PFSK-1 (cell line): ENCODE measurements around the gene CLASP1.

ENCODE experiments used
- FOXP2 ChIP-seq: optimal IDR thresholded peaks from 2 replicates; pipeline ENCODE3; 2011; ENCODE audit warnings: borderline replicate concordance, control low read depth, inconsistent platforms; ENCODE audit not compliant: insufficient read depth; ENCODE audit errors: extremely low read length, extremely low read depth
- POLR2AphosphoS5 ChIP-seq: IDR thresholded peaks from 2 replicates; pipeline ENCODE4 v1.6.1; 2012; ENCODE audit warnings: low read depth, mild to moderate bottlenecking, control low read depth, low read length, moderate library complexity
- REST ChIP-seq, 2 experiments: IDR thresholded peaks; 2 replicates each; pipeline versions ENCODE4 v1.6.1 to v1.8.0; 2011 to 2012; ENCODE audit warnings: low read depth in 2 of 2, low read length in 2 of 2, control low read depth in 1 of 2, inconsistent platforms in 1 of 2, mild to moderate bottlenecking in 1 of 2, moderate library complexity in 1 of 2; ENCODE audit not compliant: insufficient read depth in 1 of 2
- SIN3A ChIP-seq: IDR thresholded peaks from 2 replicates; pipeline ENCODE4 v1.6.1; 2012; ENCODE audit warnings: mild to moderate bottlenecking, low read length, moderate library complexity, borderline replicate concordance; ENCODE audit not compliant: insufficient read depth
- TAF1 ChIP-seq: IDR thresholded peaks from 2 replicates; pipeline ENCODE4 v1.6.1; 2012; ENCODE audit warnings: low read length, control low read depth, borderline replicate concordance; ENCODE audit not compliant: insufficient read depth

- no peak for TF ChIP-seq TAF1
- TF ChIP-seq POLR2AphosphoS5, result no peak
- TF ChIP-seq REST (IDR thresholded peaks at IDR 0.05; ENCODE audit: insufficient read depth in 1 of 2, low read depth in 2 of 2, low read length in 2 of 2), result no peak
- no peak for TF ChIP-seq SIN3A
- TF ChIP-seq FOXP2, result no peak
Observed at GRCh38 chr2:121336528-121337294, 312.6 kb downstream of the CLASP1 start.
